Neural cell (in vitro differentiated cells): Measurements from ENCODE around the gene TJP1. TPM values are rescaled to one million over a fixed set of nuclear protein-coding genes. Genes with fewer than 3 reads are reported as not detected.
A peak's percentile ranks its signal among the peaks of the same experiment; 100 is the strongest.

Experiments used
- H2AFZ ChIP-seq: fragments of 200-600, 300-800 bp; sonication (generic), shearing (Covaris generic); 2 replicates; pipeline ENCODE4 v1.6.0; 2014; ENCODE audit warnings: low read depth, mild to moderate bottlenecking, antibody characterized with exemption, low read length, moderate library complexity
- H3F3A ChIP-seq: fragments of 200-600 bp; shearing (Covaris generic); 2 replicates; pipeline ENCODE4 v1.6.1; 2016; ENCODE audit warnings: mild to moderate bottlenecking, moderate library complexity, mixed read lengths, antibody characterized with exemption, low read length; ENCODE audit not compliant: insufficient read depth, poor library complexity, severe bottlenecking
- H3K27ac ChIP-seq: fragments of 200-600, 300-800 bp; sonication (generic), shearing (Covaris generic); 2 replicates; pipeline ENCODE4 v1.5.1; 2014; ENCODE audit warnings: mild to moderate bottlenecking, low read length, moderate library complexity
- H3K27me3 ChIP-seq: fragments of 300-800, 200-600 bp; sonication (generic), shearing (Covaris generic); 2 replicates; pipeline ENCODE4 v1.6.0; 2014; ENCODE audit warnings: mild to moderate bottlenecking, low read depth, low read length, moderate library complexity; ENCODE audit not compliant: insufficient read depth
- H3K36me3 ChIP-seq: fragments of 300-800, 200-600 bp; sonication (generic), shearing (Covaris generic); 2 replicates; pipeline ENCODE4 v1.5.1; 2014; ENCODE audit warnings: mild to moderate bottlenecking, antibody characterized with exemption, low read length, moderate library complexity; ENCODE audit not compliant: insufficient read depth
- H3K4me2 ChIP-seq: fragments of 300-800, 200-600 bp; sonication (generic), shearing (Covaris generic); 2 replicates; pipeline ENCODE4 v1.6.0; 2014; ENCODE audit warnings: mild to moderate bottlenecking, low read length
- H3K4me3 ChIP-seq: fragments of 300-800, 200-600 bp; sonication (generic), shearing (Covaris generic); 2 replicates; pipeline ENCODE4 v1.5.1; 2014; ENCODE audit warnings: mild to moderate bottlenecking, low read length, moderate library complexity
- H3K79me2 ChIP-seq: fragments of 200-600 bp; shearing (Covaris generic); replicated peaks from 2 replicates; pipeline ENCODE4 v1.6.0; 2014; ENCODE audit warnings: mild to moderate bottlenecking, low read length, moderate library complexity; ENCODE audit not compliant: insufficient read depth
- H3K9ac ChIP-seq: fragments of 300-800, 200-600 bp; sonication (generic), shearing (Covaris generic); 2 replicates; pipeline ENCODE4 v1.6.1; 2016; ENCODE audit warnings: mild to moderate bottlenecking, low read length, mixed read lengths
- H3K9me2 ChIP-seq: fragments of 200-600 bp; shearing (Covaris generic); 2 replicates; pipeline ENCODE4 v1.6.1; 2016; ENCODE audit warnings: mild to moderate bottlenecking, low read length, mixed read lengths; ENCODE audit not compliant: insufficient read depth
- H3K9me3 ChIP-seq: fragments of 200-600, 300-800 bp; sonication (generic), shearing (Covaris generic); 2 replicates; pipeline ENCODE4 v1.6.1; 2016; ENCODE audit warnings: mild to moderate bottlenecking, mixed run types, low read length, moderate library complexity, mixed read lengths
- H4K20me1 ChIP-seq: fragments of 200-600 bp; shearing (Covaris generic); 2 replicates; pipeline ENCODE4 v1.6.1; 2016; ENCODE audit warnings: mild to moderate bottlenecking, mixed run types; ENCODE audit not compliant: insufficient read depth
- EP300 ChIP-seq: fragments of 450-650 bp; conservative IDR thresholded peaks from 2 replicates; pipeline ENCODE4 v1.6.1; 2014; ENCODE audit warnings: antibody characterized with exemption, mild to moderate bottlenecking, moderate library complexity; ENCODE audit not compliant: poor library complexity, severe bottlenecking
- EZH2 ChIP-seq: fragments of 200-600, 300-800 bp; shearing (Covaris generic), sonication (generic); IDR thresholded peaks from 2 replicates; pipeline ENCODE4 v1.6.1; 2014; ENCODE audit warnings: antibody characterized with exemption, low read length, borderline replicate concordance, mild to moderate bottlenecking; ENCODE audit not compliant: insufficient read depth, poor library complexity, severe bottlenecking
- MXI1 ChIP-seq: fragments of 450-650 bp; conservative IDR thresholded peaks from 2 replicates; pipeline ENCODE4 v1.6.1; 2014; ENCODE audit warnings: antibody characterized with exemption, mild to moderate bottlenecking; ENCODE audit not compliant: poor library complexity, severe bottlenecking
- POLR2AphosphoS5 ChIP-seq: IDR thresholded peaks from 2 replicates; pipeline ENCODE4 v1.6.1; 2012
- RAD21 ChIP-seq: fragments of 450-650 bp; conservative IDR thresholded peaks from 2 replicates; pipeline ENCODE4 v1.6.1; 2014; ENCODE audit warnings: antibody characterized with exemption, mild to moderate bottlenecking, moderate library complexity
- REST ChIP-seq: IDR thresholded peaks from 2 replicates; pipeline ENCODE4 v1.6.1; 2012; ENCODE audit warnings: borderline replicate concordance
- SMC3 ChIP-seq: fragments of 450-650 bp; conservative IDR thresholded peaks from 2 replicates; pipeline ENCODE4 v1.6.1; 2014; ENCODE audit warnings: antibody characterized with exemption, mild to moderate bottlenecking, moderate library complexity; ENCODE audit not compliant: poor library complexity
- TAF1 ChIP-seq: IDR thresholded peaks from 2 replicates; pipeline ENCODE4 v1.6.1; 2012; ENCODE audit warnings: low read depth
- polyA plus RNA-seq: library from polyadenylated mRNA; depleted of rRNA; stranded (reverse); fragments of >200 nt; gene quantifications from 2 replicates; pipeline ENCODE4 v1.2.3, GENCODE V29; 2014
- TF ChIP-seq, protein P1 (sequence below): fragments of 450-650 bp; IDR thresholded peaks from 2 replicates; pipeline ENCODE4 v1.5.1; 2014; ENCODE audit warnings: antibody characterized with exemption, mild to moderate bottlenecking, moderate library complexity; ENCODE audit not compliant: poor library complexity, severe bottlenecking

TJP1 gene
- polyA plus RNA-seq, 1 donor from 2014 or later, result 6.2 TPM

DNA sequence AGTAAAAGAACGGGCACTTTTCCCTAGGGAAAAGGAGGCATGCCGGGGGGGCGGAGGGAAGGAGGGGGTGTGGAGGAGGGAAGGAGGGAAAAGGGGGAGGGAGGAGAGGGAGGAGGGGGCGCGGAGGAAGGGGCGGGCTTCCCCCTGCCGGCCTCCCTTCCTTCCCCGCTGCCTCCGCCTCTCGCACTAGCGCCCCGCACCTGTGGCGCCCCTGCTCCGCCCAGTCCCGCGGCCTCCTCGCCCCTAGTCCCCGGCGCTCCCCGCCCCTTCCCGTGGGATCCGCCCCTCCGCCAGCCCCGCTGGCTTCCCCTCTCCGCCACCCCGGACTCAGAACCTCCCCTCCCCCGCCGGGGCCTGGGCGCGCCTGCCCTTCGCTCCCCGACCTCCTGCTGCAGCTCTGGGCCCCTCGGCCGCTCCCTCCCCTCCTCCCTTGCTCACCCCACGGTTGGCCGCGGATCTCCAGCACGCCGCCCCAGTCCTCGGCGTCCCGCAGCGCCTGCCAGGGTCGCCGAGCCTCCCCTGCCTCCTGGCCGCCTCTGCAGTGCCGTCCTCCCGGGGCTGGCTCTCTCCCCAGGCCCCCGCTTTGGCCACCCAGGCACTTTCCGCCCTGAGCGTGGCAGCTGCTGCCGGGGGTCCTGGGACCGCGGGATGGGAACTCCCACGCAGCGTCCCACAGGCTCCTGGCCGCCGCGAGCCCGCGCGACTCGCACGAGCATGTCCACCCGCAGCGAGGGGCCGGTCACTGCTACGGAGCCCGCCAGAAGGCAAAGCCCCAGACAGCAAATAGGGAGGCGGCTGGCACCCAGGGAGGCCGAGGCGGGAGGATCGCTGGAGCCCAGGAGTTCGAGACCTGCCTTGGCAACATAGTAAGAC is 147.4 kb downstream of the TJP1 start:
- H3F3A ChIP-seq, result no peaks in the 10 kb centered on the region
- no peak overlapping the region for H3K4me2 ChIP-seq
- no peak overlapping the region for H3K9ac ChIP-seq

DNA sequence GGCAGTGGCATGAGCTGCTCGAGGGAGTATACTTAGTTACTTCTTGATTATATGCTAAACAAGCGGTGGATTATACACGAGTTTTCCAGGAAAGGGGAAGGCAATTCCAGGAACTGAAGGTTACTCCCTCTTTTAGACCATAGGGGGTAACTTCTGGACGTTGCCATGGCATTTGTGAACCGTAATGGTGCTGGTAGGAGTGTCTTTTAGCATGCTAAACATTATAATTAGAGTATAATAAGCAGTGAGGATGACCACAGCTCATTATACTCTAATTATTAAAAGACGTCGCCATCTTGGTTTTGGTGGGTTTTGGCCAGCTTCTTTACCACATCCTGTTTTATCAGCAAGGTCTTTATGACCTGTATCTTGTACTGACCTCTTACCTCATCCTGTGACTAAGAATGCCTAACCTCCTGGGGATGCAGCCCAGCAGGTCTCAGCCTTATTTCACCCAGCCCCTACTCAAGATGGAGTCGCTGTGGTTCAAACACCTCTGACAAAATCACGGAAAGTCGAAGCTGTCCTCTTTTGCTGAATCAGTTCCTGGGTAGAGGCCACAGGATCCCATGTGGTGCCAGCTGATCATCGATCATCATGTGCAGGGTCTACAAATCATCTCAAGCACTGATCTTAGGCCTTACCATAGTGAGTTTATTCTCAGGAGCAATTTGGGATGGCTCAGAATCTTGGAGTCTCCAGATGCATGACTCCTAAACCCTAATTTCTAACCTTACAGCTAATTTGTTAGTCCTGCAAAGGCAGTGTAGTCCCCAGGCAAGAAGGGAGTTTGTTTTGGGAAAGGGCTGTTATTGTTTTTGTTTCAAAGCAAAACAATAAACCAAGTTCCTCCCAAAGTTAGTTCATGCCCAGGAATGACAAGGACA is 149.1 kb downstream of the TJP1 start:
- no peak overlapping the region for H3K4me3 ChIP-seq
- no peaks in the 10 kb centered on the region for H3K9me2 ChIP-seq
- H2AFZ ChIP-seq, result no peak overlapping the region
- no peak for TF ChIP-seq EP300
- TF ChIP-seq MXI1, result no peak
- TF ChIP-seq POLR2AphosphoS5, result no peak
- no peak for TF ChIP-seq RAD21
- TF ChIP-seq TAF1, result no peak
- TF ChIP-seq SMC3, result no peak
- TF ChIP-seq, protein P1, sequence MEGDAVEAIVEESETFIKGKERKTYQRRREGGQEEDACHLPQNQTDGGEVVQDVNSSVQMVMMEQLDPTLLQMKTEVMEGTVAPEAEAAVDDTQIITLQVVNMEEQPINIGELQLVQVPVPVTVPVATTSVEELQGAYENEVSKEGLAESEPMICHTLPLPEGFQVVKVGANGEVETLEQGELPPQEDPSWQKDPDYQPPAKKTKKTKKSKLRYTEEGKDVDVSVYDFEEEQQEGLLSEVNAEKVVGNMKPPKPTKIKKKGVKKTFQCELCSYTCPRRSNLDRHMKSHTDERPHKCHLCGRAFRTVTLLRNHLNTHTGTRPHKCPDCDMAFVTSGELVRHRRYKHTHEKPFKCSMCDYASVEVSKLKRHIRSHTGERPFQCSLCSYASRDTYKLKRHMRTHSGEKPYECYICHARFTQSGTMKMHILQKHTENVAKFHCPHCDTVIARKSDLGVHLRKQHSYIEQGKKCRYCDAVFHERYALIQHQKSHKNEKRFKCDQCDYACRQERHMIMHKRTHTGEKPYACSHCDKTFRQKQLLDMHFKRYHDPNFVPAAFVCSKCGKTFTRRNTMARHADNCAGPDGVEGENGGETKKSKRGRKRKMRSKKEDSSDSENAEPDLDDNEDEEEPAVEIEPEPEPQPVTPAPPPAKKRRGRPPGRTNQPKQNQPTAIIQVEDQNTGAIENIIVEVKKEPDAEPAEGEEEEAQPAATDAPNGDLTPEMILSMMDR, result no peak
- no peak for TF ChIP-seq EZH2
- TF ChIP-seq REST, result no peak
- no peaks in the 10 kb centered on the region for H3F3A ChIP-seq
- no peak overlapping the region for H3K4me2 ChIP-seq
- no peaks in the 10 kb centered on the region for H4K20me1 ChIP-seq
- H3K27ac ChIP-seq, result no peak overlapping the region
- H3K9ac ChIP-seq, result no peak overlapping the region
- H3K9me3 ChIP-seq, result no peaks in the 10 kb centered on the region
- H3K27me3 ChIP-seq, result peaks cover 12% of the 10 kb centered on the region
- no peaks in the 10 kb centered on the region for H3K36me3 ChIP-seq
- no peaks in the 10 kb centered on the region for H3K79me2 ChIP-seq

More for the DNA sequence above, 147.4 kb downstream of the TJP1 start:
- H2AFZ ChIP-seq, result peak overlapping the region; percentile 4
- no peaks in the 10 kb centered on the region for H3K9me2 ChIP-seq
- H3K4me3 ChIP-seq, result peak overlapping the region; percentile 64
- H3K79me2 ChIP-seq, result no peaks in the 10 kb centered on the region
- no peaks in the 10 kb centered on the region for H4K20me1 ChIP-seq
- H3K27ac ChIP-seq, result no peak overlapping the region
- no peak for TF ChIP-seq RAD21
- peaks cover 12% of the 10 kb centered on the region for H3K27me3 ChIP-seq
- no peaks in the 10 kb centered on the region for H3K9me3 ChIP-seq
- no peaks in the 10 kb centered on the region for H3K36me3 ChIP-seq
